ENCODE results near the gene OR12D2.
"Not testable (repeated sequence)": the region's sequence is repeated elsewhere in the genome, so short reads cannot be mapped to it uniquely, and the experiment has no call there.

Gene OR12D2

GRCh38 chr6:29395331-29395730 lies at the start of gene OR12D2:
OR12D2 (plus strand) TSS chr6:29395631; CDS start chr6:29396700, 1,069 bp downstream.
- no peak for DNase-seq (ENCODE audit: low read depth in 2 of 2)

GRCh38 chr6:29349348-29349747 lies 46.1 kb upstream of the OR12D2 start:
- not testable (repeated sequence) for DNase-seq (ENCODE audit: low read depth in 2 of 2)

GRCh38 chr6:29354980-29355379 lies 40.5 kb upstream of the OR12D2 start:
- no peak for DNase-seq (ENCODE audit: low read depth in 2 of 2)

- DNase-seq (ENCODE audit: low read depth in 2 of 2): no peak
These were observed 39.8 kb upstream of the OR12D2 start for GRCh38 chr6:29355603-29356002.

- no peak for DNase-seq (ENCODE audit: low read depth in 2 of 2)
These were observed 26.7 kb upstream of the OR12D2 start, which contains the start of gene OR5V1 for GRCh38 chr6:29368765-29369164. OR5V1 (minus strand) TSS chr6:29368865; CDS start chr6:29356195, 12,670 bp downstream.

GRCh38 chr6:29375191-29375590 lies 20.2 kb upstream of the OR12D2 start, which contains the start of gene OR12D3:
OR12D3 (minus strand) TSS chr6:29375291; CDS start chr6:29375287, 4 bp downstream.
- DNase-seq (ENCODE audit: low read depth in 2 of 2): no peak

- DNase-seq (ENCODE audit: low read depth in 2 of 2): no peak
These were observed 19.4 kb upstream of the OR12D2 start for GRCh38 chr6:29376003-29376402.

GRCh38 chr6:29388533-29388932 lies 6.9 kb upstream of the OR12D2 start:
- no peak for DNase-seq (ENCODE audit: low read depth in 2 of 2)

- DNase-seq (ENCODE audit: low read depth in 2 of 2): no peak
These were observed 4.1 kb downstream of the OR12D2 start for GRCh38 chr6:29399525-29399924.

- DNase-seq (ENCODE audit: low read depth in 2 of 2): no peak
These were observed 8.4 kb downstream of the OR12D2 start for GRCh38 chr6:29403801-29404200.

- DNase-seq (ENCODE audit: low read depth in 2 of 2): no peak
These were observed 19.2 kb downstream of the OR12D2 start, which contains the start of gene OR12D1 for GRCh38 chr6:29414588-29414987. OR12D1 (plus strand) TSS chr6:29414928.

GRCh38 chr6:29419516-29419915 lies 24.1 kb downstream of the OR12D2 start:
- DNase-seq (ENCODE audit: low read depth in 2 of 2): no peak

GRCh38 chr6:29424168-29424567 lies 28.7 kb downstream of the OR12D2 start:
- DNase-seq (ENCODE audit: low read depth in 2 of 2): no peak

- no peak for DNase-seq (ENCODE audit: low read depth in 2 of 2)
These were observed 29.1 kb downstream of the OR12D2 start for GRCh38 chr6:29424575-29424974.

- no peak for DNase-seq (ENCODE audit: low read depth in 2 of 2)
These were observed 29.6 kb downstream of the OR12D2 start for GRCh38 chr6:29425075-29425474.

GRCh38 chr6:29426654-29427053 lies 31.2 kb downstream of the OR12D2 start:
- no peak for DNase-seq (ENCODE audit: low read depth in 2 of 2)

- not testable (repeated sequence) for DNase-seq (ENCODE audit: low read depth in 2 of 2)
These were observed 41.3 kb downstream of the OR12D2 start for GRCh38 chr6:29436730-29437129.

GRCh38 chr6:29439006-29439405 lies 43.6 kb downstream of the OR12D2 start, which contains the start of gene OR10C1:
OR10C1 (plus strand) TSS chr6:29439306; CDS start chr6:29440016, 710 bp downstream.
- DNase-seq (ENCODE audit: low read depth in 2 of 2): no peak

GRCh38 chr6:29442719-29443118 lies 47.3 kb downstream of the OR12D2 start:
- no peak for DNase-seq (ENCODE audit: low read depth in 2 of 2)

GRCh38 chr6:29444031-29444430 lies 48.6 kb downstream of the OR12D2 start:
- not testable (repeated sequence) for DNase-seq (ENCODE audit: low read depth in 2 of 2)
